A549 (cell line): ENCODE measurements around the gene SPATA31D1. TPM values are rescaled to one million over a fixed set of nuclear protein-coding genes. Genes with fewer than 3 reads are reported as not detected.

Source experiments
- ATAC-seq, 2 experiments: fragments of 200-7000 bp in 1 of 2; fragments of >200 bp in 1 of 2; cut with Nextera tagmentation in 1 of 2; cut with Tn5 transposase in 1 of 2; 3 replicates each; pipeline versions ENCODE4 v1.8.0 to v1.9.1; 2018 to 2020; ENCODE audit warnings: mild to moderate bottlenecking in 1 of 2, moderate library complexity in 1 of 2
- CTCF ChIA-PET: fragments of 300-600 bp; sonication (Branson Sonifier 250); formaldehyde crosslinking; extraction: SDS; loops from one replicate; lab custom pipeline; 2021; ENCODE audit warnings: antibody characterized with exemption, inconsistent platforms; lab: Yijun Ruan, JAX
- POLR2A ChIA-PET: fragments of 350-600 bp; formaldehyde crosslinking; extraction: SDS; loops from one replicate; lab custom pipeline; 2021; ENCODE audit warnings: antibody characterized with exemption, inconsistent platforms; lab: Yijun Ruan, JAX
- DNase-seq, 2 experiments: peaks; one replicate each; pipeline versions ENCODE4 v3.0.0 to v3.0.0-alpha.2; 2011 to 2016; ENCODE audit warnings: low read depth in 1 of 2, low spot score in 1 of 2
- FAIRE-seq: peaks from 2 replicates; lab custom pipeline; 2011; peaks lifted over from hg19 to GRCh38; lab: Jason Lieb, UNC
- H3K27ac ChIP-seq, 2 experiments: fragments of >200 bp; sonication (Bioruptor Twin); formaldehyde crosslinking; 3 replicates each; pipeline ENCODE4 v1.5.1; 2016 to 2017
- H3K4me1 ChIP-seq: fragments of >200 bp; sonication (Bioruptor Twin); formaldehyde crosslinking; 3 replicates; pipeline ENCODE4 v1.6.1; 2016
- H3K4me2 ChIP-seq: fragments of >200 bp; sonication (Bioruptor Twin); formaldehyde crosslinking; 3 replicates; pipeline ENCODE4 v1.6.1; 2016
- H3K4me3 ChIP-seq: fragments of >200 bp; sonication (Bioruptor Twin); formaldehyde crosslinking; 3 replicates; pipeline ENCODE4 v1.5.1; 2016
- H3K9me3 ChIP-seq: fragments of >200 bp; sonication (Bioruptor Twin); formaldehyde crosslinking; 3 replicates; pipeline ENCODE4 v1.6.1; 2016
- CHD2 ChIP-seq: fragments of 150-350 bp; IDR thresholded peaks from 2 replicates; pipeline ENCODE4 v1.6.1; 2014; ENCODE audit warnings: low read length; ENCODE audit not compliant: partially characterized antibody
- E2F6 ChIP-seq: IDR thresholded peaks from 2 replicates; pipeline ENCODE4 v1.6.1; 2012; ENCODE audit warnings: low read depth, borderline replicate concordance
- ESRRA ChIP-seq: fragments of 150-350 bp; IDR thresholded peaks from 2 replicates; pipeline ENCODE4 v1.6.1; 2014; ENCODE audit warnings: mild to moderate bottlenecking, low read length, borderline replicate concordance
- FOXS1 ChIP-seq: fragments of 250-450 bp; sonication (Bioruptor Pico); IDR thresholded peaks from 2 replicates; pipeline ENCODE4 v1.5.0; 2020; ENCODE audit warnings: mild to moderate bottlenecking, moderate library complexity
- HMGXB4 ChIP-seq: fragments of 250-450 bp; sonication (Bioruptor Pico); IDR thresholded peaks from 2 replicates; pipeline ENCODE4 v1.5.0; 2021; ENCODE audit warnings: mild to moderate bottlenecking, moderate library complexity, borderline replicate concordance
- JUN ChIP-seq, 2 experiments: fragments of >200 bp; sonication (Bioruptor Twin); formaldehyde crosslinking; IDR thresholded peaks; 2 replicates in 1 of 2; 3 replicates in 1 of 2; pipeline ENCODE4 v1.6.1; 2016 to 2017
- KDM1A ChIP-seq: fragments of 200-600 bp; sonication (generic); IDR thresholded peaks from 2 replicates; pipeline ENCODE4 v1.6.1; 2016; ENCODE audit warnings: low read depth, mild to moderate bottlenecking
- KDM5A ChIP-seq: fragments of 200-600 bp; sonication (generic); IDR thresholded peaks from 2 replicates; pipeline ENCODE4 v1.6.1; 2016; ENCODE audit warnings: antibody characterized with exemption, mild to moderate bottlenecking
- MAFK ChIP-seq: fragments of 450-650 bp; IDR thresholded peaks from 2 replicates; pipeline ENCODE4 v1.6.1; 2014; ENCODE audit not compliant: partially characterized antibody
- MAX ChIP-seq: IDR thresholded peaks from 2 replicates; pipeline ENCODE4 v1.6.1; 2012
- MAZ ChIP-seq: fragments of 150-350 bp; IDR thresholded peaks from 2 replicates; pipeline ENCODE4 v1.6.1; 2014; ENCODE audit warnings: antibody characterized with exemption, low read depth, low read length, borderline replicate concordance
- MYC ChIP-seq: IDR thresholded peaks from 2 replicates; pipeline ENCODE4 v1.6.1; 2012; ENCODE audit warnings: mild to moderate bottlenecking, inconsistent platforms, low read length, improper control_type of control experiment, borderline replicate concordance
- RAD21 ChIP-seq, 2 experiments: fragments of >200 bp in 1 of 2; sonication (Bioruptor Twin) in 1 of 2; formaldehyde crosslinking in 1 of 2; IDR thresholded peaks in 1 of 2; conservative IDR thresholded peaks in 1 of 2; 2 replicates in 1 of 2; 3 replicates in 1 of 2; pipeline ENCODE4 v1.6.1; 2012 to 2018; ENCODE audit warnings: inconsistent platforms in 1 of 2
- RCOR1 ChIP-seq: fragments of 150-350 bp; IDR thresholded peaks from 2 replicates; pipeline ENCODE4 v1.6.1; 2014; ENCODE audit warnings: antibody characterized with exemption, low read length, low read depth
- RFX5 ChIP-seq: fragments of 450-650 bp; IDR thresholded peaks from 2 replicates; pipeline ENCODE4 v1.7.1; 2014; ENCODE audit warnings: antibody characterized with exemption, mild to moderate bottlenecking, moderate library complexity
- SREBF2 ChIP-seq: fragments of 450-650 bp; IDR thresholded peaks from 2 replicates; pipeline ENCODE4 v1.6.1; 2014; ENCODE audit warnings: mild to moderate bottlenecking, moderate library complexity
- TP53 ChIP-seq: fragments of 250-450 bp; sonication (Bioruptor Pico); IDR thresholded peaks from 2 replicates; pipeline ENCODE4 v1.5.0; 2021; ENCODE audit warnings: mild to moderate bottlenecking, moderate library complexity
- USF2 ChIP-seq: fragments of 450-650 bp; IDR thresholded peaks from 2 replicates; pipeline ENCODE4 v1.6.1; 2014; ENCODE audit warnings: antibody characterized with exemption
- ZC3H11A ChIP-seq: fragments of 450-650 bp; IDR thresholded peaks from 2 replicates; pipeline ENCODE4 v1.6.1; 2014; ENCODE audit warnings: antibody characterized with exemption, mild to moderate bottlenecking
- ZSCAN20 ChIP-seq: fragments of 250-450 bp; sonication (Bioruptor Pico); IDR thresholded peaks from 2 replicates; pipeline ENCODE4 v1.8.0; 2022; ENCODE audit warnings: mild to moderate bottlenecking, moderate library complexity
- WGBS: methylation state at CpG from one replicate; pipeline ENCODE4 v1.1.6; 2017; ENCODE audit errors: missing lambda C conversion rate; 5-methylcytosine and 5-hydroxymethylcytosine counted together
- polyA plus RNA-seq, 4 experiments: library from polyadenylated mRNA; depleted of rRNA in 3 of 4; stranded (reverse); fragments of >200 nt; fragmentation: RNase III in 1 of 4; extraction: RNeasy Plus Mini Kit Qiagen cat#74134 plus additional on column Dnase treatment in 1 of 4; gene quantifications; 2 replicates in 3 of 4; 3 replicates in 1 of 4; pipeline ENCODE4 v1.2.3, GENCODE V29; 2011 to 2017

The SPATA31D1 gene
- polyA plus RNA-seq, 2 of the 4 experiments (the other 2 are of a cell fraction), result not detected

- H3K27ac ChIP-seq, result peak overlapping the region; percentile 67 to 75; a peak in 5 of 6 replicates
- H3K9me3 ChIP-seq, result no peaks in the 10 kb centered on the region
- no peak for ATAC-seq
- H3K4me2 ChIP-seq, result no peak overlapping the region
- CTCF ChIA-PET, result no interaction called here
- no peak for TF ChIP-seq ZSCAN20 (CRISPR knock-in tag)
- TF ChIP-seq MAZ, result no peak
- TF ChIP-seq RFX5, result no peak
- no peak for TF ChIP-seq KDM5A
- TF ChIP-seq FOXS1 (CRISPR knock-in tag), result no peak
- TF ChIP-seq MAFK, result no peak
- no peak for TF ChIP-seq RAD21 (conservative IDR thresholded peaks at IDR 0.05 in 1 of 2, IDR thresholded peaks at IDR 0.05 in 1 of 2)
- TF ChIP-seq CHD2, result no peak
- no peak for TF ChIP-seq JUN (IDR thresholded peaks at IDR 0.05)
- TF ChIP-seq TP53, result no peak
- H3K4me1 ChIP-seq, result peaks cover 11% of the 10 kb centered on the region; the same call in 2 of the 3 replicates
- DNase-seq, result no peak
- H3K4me3 ChIP-seq, result no peak overlapping the region
- POLR2A ChIA-PET, result no interaction called here
- 71% methylated on average over 2 of the region's 2 CpGs for WGBS
- peak; percentile 18 for FAIRE-seq
Observed at GRCh38 chr9:82022121-82022520, 33.5 kb downstream of the SPATA31D1 start.

GRCh38 chr9:82024908-82025307 is 36.3 kb downstream of the SPATA31D1 start:
- Histone ChIP-seq H3K27ac (no peak overlapping the region), H3K4me3 (no peak overlapping the region), H3K9me3 (no peaks in the 10 kb centered on the region), H3K4me1 (peaks cover 11% of the 10 kb centered on the region; the same call in 2 of the 3 replicates), H3K4me2 (no peak overlapping the region)
- POLR2A ChIA-PET, result no interaction called here
- TF ChIP-seq SREBF2 (no peak), HMGXB4 (CRISPR knock-in tag) (no peak), RCOR1 (no peak), MAX (no peak)
- FAIRE-seq (no peak), DNase-seq (no peak), ATAC-seq (no peak)
- CTCF ChIA-PET, result no interaction called here
- WGBS, result 56% methylated on average over 1 of the region's 1 CpG

- POLR2A ChIA-PET, result no interaction called here
Observed at GRCh38 chr9:82031538-82032280, 43.1 kb downstream of the SPATA31D1 start.

More at GRCh38 chr9:82031538-82032280, 43.1 kb downstream of the SPATA31D1 start:
- peak in 1 of 2 experiments; percentile 41; a peak in 3 of 6 replicates for ATAC-seq
- Histone ChIP-seq H3K9me3 (no peaks in the 10 kb centered on the region), H3K4me2 (no peak overlapping the region), H3K4me1 (no peaks in the 10 kb centered on the region), H3K27ac (no peak overlapping the region), H3K4me3 (no peak overlapping the region)
- TF ChIP-seq ZSCAN20 (CRISPR knock-in tag), result no peak
- TF ChIP-seq ESRRA, result no peak
- no peak for TF ChIP-seq ZC3H11A
- no peak for TF ChIP-seq KDM1A
- peak; percentile 45 for TF ChIP-seq USF2
- TF ChIP-seq MYC, result no peak
- TF ChIP-seq E2F6, result no peak
- no peak for TF ChIP-seq TP53
- WGBS, result 63% methylated on average over 5 of the region's 5 CpGs
- DNase-seq, result peak in 1 of 2 experiments; percentile 23
- no peak for FAIRE-seq
- CTCF ChIA-PET, result interaction anchor here (1.0 kb wide), 1 partner anchor 10 kb away, joined by 3 read pairs; no protein-coding TSS in a partner anchor
